Measurements from ENCODE around the gene AK8. TPM values are rescaled to one million over a fixed set of nuclear protein-coding genes. Genes with fewer than 3 reads are reported as not detected.

AK8 gene
- total and polyA plus RNA-seq, 9 donors = 0.36 to 9.8 (median 1.6) TPM

DNA sequence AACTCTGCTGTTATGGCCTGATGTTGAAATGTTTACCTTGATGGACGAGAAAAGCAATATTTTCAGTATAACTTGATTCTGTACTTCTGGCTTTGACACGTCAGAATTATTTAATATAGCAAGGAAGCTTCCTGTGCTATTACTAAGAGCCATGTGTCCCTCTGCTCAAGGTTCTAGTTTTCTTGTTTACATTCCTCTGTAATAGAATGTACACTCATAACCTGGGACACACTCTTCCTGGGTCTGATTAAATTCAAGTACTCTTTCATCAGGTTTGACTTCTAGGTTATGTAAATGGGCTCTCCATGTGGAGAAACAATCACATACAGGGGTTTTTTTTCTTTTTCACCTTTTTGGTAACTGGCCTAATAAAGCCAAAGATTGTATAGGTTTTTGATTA lies 174.7 kb downstream of the AK8 start:
- no peaks in the 10 kb centered on the region for H3K27me3 ChIP-seq
- H3K27ac ChIP-seq = peak overlapping the region in 1 of 2 donors; percentile 46
- no peaks in the 10 kb centered on the region for H3K36me3 ChIP-seq
- TF ChIP-seq EP300 (IDR thresholded peaks at IDR 0.05) (no peak), POLR2A (IDR thresholded peaks at IDR 0.05) (no peak)
- TF ChIP-seq, protein P1, sequence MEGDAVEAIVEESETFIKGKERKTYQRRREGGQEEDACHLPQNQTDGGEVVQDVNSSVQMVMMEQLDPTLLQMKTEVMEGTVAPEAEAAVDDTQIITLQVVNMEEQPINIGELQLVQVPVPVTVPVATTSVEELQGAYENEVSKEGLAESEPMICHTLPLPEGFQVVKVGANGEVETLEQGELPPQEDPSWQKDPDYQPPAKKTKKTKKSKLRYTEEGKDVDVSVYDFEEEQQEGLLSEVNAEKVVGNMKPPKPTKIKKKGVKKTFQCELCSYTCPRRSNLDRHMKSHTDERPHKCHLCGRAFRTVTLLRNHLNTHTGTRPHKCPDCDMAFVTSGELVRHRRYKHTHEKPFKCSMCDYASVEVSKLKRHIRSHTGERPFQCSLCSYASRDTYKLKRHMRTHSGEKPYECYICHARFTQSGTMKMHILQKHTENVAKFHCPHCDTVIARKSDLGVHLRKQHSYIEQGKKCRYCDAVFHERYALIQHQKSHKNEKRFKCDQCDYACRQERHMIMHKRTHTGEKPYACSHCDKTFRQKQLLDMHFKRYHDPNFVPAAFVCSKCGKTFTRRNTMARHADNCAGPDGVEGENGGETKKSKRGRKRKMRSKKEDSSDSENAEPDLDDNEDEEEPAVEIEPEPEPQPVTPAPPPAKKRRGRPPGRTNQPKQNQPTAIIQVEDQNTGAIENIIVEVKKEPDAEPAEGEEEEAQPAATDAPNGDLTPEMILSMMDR (IDR thresholded peaks at IDR 0.05) = no peak
- WGBS, 3 donors = 6 to 14% (median 8%) methylated on average over 2 of the region's 2 CpGs
- no peaks in the 10 kb centered on the region for H3K9me3 ChIP-seq
- peaks cover 1% of the 10 kb centered on the region for H3K4me1 ChIP-seq (ENCODE audit: insufficient read depth)
- intact Hi-C loops (cut with DNase I) = no loop called here
- H3K4me3 ChIP-seq = no peak overlapping the region
- no peak for DNase-seq

GRCh38 chr9:132702254-132702653 lies 175.8 kb downstream of the AK8 start:
- DNase-seq = no peak
- Histone ChIP-seq H3K36me3 (no peaks in the 10 kb centered on the region), H3K27me3 (no peaks in the 10 kb centered on the region), H3K4me3 (no peak overlapping the region), H3K9me3 (no peaks in the 10 kb centered on the region), H3K27ac (no peak overlapping the region), H3K4me1 (ENCODE audit: insufficient read depth) (peaks cover 1% of the 10 kb centered on the region)
- TF ChIP-seq POLR2A (IDR thresholded peaks at IDR 0.05) (no peak), EP300 (IDR thresholded peaks at IDR 0.05) (no peak)
- TF ChIP-seq, protein P1 (IDR thresholded peaks at IDR 0.05) = no peak
- whole genome bisulfite sequencing, 3 donors = 0 to 51% (median 1%) methylated on average over 1 of the region's 1 CpG
- intact Hi-C loops (cut with DNase I) = no loop called here

GRCh38 chr9:132699956-132700355 lies 178.1 kb downstream of the AK8 start:
- DNase-seq = no peak
- Histone ChIP-seq H3K27me3 (no peaks in the 10 kb centered on the region), H3K27ac (peak overlapping the region in 1 of 2 donors; percentile 11), H3K4me1 (ENCODE audit: insufficient read depth) (peaks cover 1% of the 10 kb centered on the region), H3K36me3 (no peaks in the 10 kb centered on the region), H3K9me3 (no peaks in the 10 kb centered on the region), H3K4me3 (no peak overlapping the region)
- TF ChIP-seq, protein P1 (IDR thresholded peaks at IDR 0.05) = no peak
- TF ChIP-seq EP300 (IDR thresholded peaks at IDR 0.05) (no peak), POLR2A (IDR thresholded peaks at IDR 0.05) (no peak)
- intact Hi-C loops (cut with DNase I) = no loop called here
- 0 to 8% (median 4%) methylated on average over 1 of the region's 1 CpG for WGBS, 3 donors

DNA sequence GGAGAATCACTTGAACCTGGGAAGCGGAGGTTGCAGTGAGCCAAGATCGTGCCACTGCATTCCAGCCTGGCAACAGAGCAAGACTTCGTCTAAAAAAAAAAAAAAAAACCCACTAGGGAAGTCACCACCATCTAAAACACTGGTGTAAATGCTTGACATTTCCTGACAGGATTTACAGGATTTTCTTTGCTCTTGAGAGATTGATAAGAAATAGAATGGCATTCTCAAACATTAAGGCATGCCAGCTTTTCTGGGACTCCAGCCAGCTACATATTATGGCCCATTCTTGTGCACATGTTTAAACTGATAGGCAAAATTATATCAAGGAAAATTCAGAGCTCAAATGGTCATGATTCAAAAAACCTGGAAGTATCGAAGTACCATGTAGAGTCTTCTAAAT lies 179.1 kb downstream of the AK8 start:
- TF ChIP-seq EP300 (IDR thresholded peaks at IDR 0.05) (no peak), POLR2A (IDR thresholded peaks at IDR 0.05) (no peak)
- TF ChIP-seq, protein P1 (IDR thresholded peaks at IDR 0.05) = no peak
- Histone ChIP-seq H3K4me1 (ENCODE audit: insufficient read depth) (peaks cover 1% of the 10 kb centered on the region), H3K27me3 (no peaks in the 10 kb centered on the region), H3K9me3 (no peaks in the 10 kb centered on the region), H3K36me3 (no peaks in the 10 kb centered on the region), H3K4me3 (no peak overlapping the region), H3K27ac (no peak overlapping the region)
- intact Hi-C loops (cut with DNase I) = no loop called here
- 23 to 28% (median 25%) methylated on average over 4 of the region's 4 CpGs for WGBS, 3 donors
- no peak for DNase-seq

GRCh38 chr9:132697230-132697629 lies 180.9 kb downstream of the AK8 start:
- H3K36me3 ChIP-seq = no peaks in the 10 kb centered on the region
- TF ChIP-seq, protein P1 (IDR thresholded peaks at IDR 0.05) = no peak
- TF ChIP-seq POLR2A (IDR thresholded peaks at IDR 0.05) (no peak), EP300 (IDR thresholded peaks at IDR 0.05) (no peak)
- no peak overlapping the region for H3K4me3 ChIP-seq
- H3K9me3 ChIP-seq = no peaks in the 10 kb centered on the region
- H3K4me1 ChIP-seq (ENCODE audit: insufficient read depth) = no peaks in the 10 kb centered on the region
- no peak for DNase-seq
- no peaks in the 10 kb centered on the region for H3K27me3 ChIP-seq
- no peak overlapping the region for H3K27ac ChIP-seq
- intact Hi-C loops (cut with DNase I) = no loop called here

All from ovary (tissue), 9 donors.